Activated CD4-positive, alpha-beta T cell treated with anti-CD3 and anti-CD28 coated beads, Interleukin-2, amount 50 U/mL, for 48 hours (primary cell): ENCODE measurements around the gene DPYD.
"Not testable (repeated sequence)": the region's sequence is repeated elsewhere in the genome, so short reads cannot be mapped to it uniquely, and the experiment has no call there.

Experiments
- DNase-seq, 2 experiments: peaks; one replicate each; pipeline ENCODE4 v3.0.0-alpha.2; 2020

Gene DPYD

GRCh38 chr1:97258597-97258996 lies 662.2 kb downstream of the DPYD start:
- DNase-seq = no peak

GRCh38 chr1:97254731-97255463 lies 665.9 kb downstream of the DPYD start:
- no peak for DNase-seq

GRCh38 chr1:97252925-97253324 lies 667.9 kb downstream of the DPYD start:
- no peak for DNase-seq

GRCh38 chr1:97252076-97252475 lies 668.8 kb downstream of the DPYD start:
- DNase-seq = no peak

GRCh38 chr1:97247196-97247595 lies 673.6 kb downstream of the DPYD start:
- DNase-seq = no peak

DNA sequence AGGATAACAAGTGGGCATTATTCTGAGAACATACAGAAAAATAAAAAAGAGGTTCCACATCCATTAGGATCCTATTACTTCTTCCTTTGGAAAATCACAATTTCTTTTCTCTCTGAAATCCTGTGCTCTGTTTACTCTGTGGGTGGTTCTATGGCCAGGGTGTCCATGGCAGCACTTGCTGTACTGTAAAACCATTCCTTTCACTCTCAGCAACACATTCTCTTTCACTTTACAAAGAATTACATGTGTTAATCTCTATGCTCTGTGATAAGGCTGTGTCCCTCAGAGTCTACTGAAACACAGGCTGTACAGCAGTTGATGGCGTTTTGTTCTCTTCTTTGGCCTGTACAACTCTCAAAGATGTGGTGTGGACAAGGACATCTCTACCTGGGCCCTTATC lies 675.2 kb downstream of the DPYD start:
- DNase-seq = no peak

DNA sequence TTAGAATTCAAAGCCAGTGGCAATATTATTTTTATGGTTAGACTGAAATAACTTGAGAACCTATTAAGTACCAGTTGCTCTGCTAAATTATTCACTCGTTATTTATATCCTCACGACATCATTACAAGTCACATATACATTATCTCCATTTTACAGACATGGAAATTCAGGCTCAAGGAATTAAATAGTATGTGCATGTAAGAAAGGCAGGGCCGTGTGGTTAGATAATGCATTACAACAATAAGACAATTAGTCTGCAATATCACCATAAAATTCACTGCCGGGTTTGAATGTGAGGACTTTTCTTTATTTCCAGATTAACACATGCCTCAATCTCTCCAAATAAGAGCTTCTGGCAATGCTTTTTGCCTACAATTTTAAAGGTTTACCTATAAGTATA lies 675.8 kb downstream of the DPYD start:
- DNase-seq = no peak

- no peak for DNase-seq
These were observed 676.8 kb downstream of the DPYD start for GRCh38 chr1:97243973-97244560.

DNA sequence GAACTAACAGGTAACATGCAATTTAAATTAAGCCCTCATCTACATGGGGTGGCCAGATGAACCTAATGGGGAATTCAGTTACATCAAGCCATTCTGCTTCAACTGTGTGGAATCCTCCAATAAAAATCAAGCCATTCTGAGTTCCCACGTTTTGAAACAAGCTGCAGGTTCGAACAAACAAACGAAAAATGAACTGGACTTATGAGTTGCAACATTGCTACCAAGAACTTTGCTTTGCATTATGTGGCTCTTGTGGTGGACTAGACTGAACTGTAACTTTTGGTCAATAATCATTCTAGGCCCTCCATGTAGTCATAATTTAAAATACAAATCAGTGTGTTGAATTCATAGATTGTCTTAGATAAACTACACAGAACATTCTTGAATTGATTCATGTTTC lies 682.0 kb downstream of the DPYD start:
- DNase-seq = no peak

DNA sequence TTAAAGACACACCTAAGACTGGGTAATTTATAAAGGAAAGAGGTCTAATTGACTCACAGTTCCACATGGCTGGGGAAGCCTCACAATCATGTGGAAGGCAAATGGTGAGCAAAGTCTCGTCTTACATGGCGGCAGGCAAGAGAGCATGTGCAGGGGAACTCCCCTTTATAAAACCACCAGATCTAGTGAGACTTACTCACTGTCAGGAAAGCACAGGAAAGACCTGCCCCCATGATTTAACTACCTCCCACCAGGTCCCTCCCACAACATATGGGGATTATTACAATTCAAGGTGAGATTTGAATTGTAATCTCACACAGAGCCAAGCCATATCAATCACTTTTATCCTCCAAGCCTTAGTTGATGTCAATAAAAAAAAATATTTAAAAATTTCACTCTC lies 689.5 kb downstream of the DPYD start:
- DNase-seq = not testable (repeated sequence)

- no peak for DNase-seq
These were observed 708.2 kb downstream of the DPYD start for GRCh38 chr1:97212671-97213070.

GRCh38 chr1:97210307-97210706 lies 710.5 kb downstream of the DPYD start:
- no peak for DNase-seq

DNA sequence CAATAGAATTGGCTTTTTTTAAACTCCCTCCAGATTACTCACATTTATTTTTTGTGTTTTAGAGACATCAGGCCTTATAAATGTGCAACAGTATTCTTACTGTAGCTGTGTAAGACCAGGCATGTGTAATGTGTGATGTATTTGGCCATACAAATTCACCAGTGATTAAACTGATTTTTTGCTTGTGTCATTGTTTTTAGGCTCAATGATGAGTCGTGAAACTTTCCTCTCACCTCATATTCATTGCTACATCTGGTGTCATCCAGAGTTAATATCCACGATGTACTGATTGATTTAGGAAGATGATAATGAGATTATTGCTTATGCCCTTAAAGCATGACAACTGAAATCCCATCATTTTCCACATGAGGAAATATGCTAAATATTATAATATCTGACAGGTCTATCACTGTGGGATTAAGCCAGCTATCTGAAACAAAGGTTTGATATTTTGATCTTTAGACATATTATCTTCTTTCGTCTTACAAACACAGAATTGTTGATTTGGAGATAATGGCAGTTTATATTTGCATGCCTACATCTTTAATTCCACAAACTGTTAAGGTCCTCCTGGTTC lies 711.4 kb downstream of the DPYD start:
- DNase-seq = no peak

DNA sequence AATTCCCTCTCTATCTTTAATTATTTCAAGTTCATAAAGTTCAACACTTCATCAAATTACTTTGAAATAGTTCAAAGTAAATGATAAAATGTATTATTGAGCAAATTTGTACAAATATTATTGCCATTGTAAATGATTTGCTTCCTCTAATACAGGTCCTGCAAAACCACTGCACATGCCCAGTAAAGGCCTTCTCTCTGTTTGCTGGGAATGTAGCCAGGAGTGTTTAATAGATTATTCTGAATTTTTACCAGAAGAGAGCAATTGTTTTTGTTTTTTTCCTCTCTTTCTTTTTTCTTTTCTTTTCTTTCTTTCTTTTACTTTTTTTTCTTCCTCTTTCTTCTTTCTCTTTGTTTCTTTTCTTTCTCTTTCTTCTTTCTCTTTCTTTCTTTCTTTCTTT lies 713.0 kb downstream of the DPYD start:
- no peak for DNase-seq

GRCh38 chr1:97204468-97204867 lies 716.4 kb downstream of the DPYD start:
- DNase-seq = no peak

- no peak for DNase-seq
These were observed 718.1 kb downstream of the DPYD start for GRCh38 chr1:97202481-97203380.

GRCh38 chr1:97201641-97202040 lies 719.2 kb downstream of the DPYD start:
- DNase-seq = no peak

DNA sequence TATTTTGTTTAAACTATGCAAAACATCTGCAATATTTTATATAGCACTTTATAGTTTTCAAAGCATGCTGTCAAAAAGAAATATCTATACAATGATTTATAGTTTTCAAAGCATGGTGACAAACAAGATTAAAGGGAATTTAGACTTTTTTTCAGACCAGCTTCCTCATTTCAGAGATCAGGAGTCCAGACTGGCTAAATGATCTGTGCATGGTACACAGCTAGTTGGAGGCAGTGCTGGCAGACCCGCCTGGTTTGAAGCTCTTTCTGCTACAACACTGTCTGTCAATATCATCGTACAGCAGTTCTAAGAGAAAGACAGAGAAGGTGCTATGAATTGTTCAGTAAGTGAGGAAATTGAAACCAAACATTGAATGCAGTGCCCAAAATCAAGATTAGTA lies 720.2 kb downstream of the DPYD start:
- DNase-seq = no peak

DNA sequence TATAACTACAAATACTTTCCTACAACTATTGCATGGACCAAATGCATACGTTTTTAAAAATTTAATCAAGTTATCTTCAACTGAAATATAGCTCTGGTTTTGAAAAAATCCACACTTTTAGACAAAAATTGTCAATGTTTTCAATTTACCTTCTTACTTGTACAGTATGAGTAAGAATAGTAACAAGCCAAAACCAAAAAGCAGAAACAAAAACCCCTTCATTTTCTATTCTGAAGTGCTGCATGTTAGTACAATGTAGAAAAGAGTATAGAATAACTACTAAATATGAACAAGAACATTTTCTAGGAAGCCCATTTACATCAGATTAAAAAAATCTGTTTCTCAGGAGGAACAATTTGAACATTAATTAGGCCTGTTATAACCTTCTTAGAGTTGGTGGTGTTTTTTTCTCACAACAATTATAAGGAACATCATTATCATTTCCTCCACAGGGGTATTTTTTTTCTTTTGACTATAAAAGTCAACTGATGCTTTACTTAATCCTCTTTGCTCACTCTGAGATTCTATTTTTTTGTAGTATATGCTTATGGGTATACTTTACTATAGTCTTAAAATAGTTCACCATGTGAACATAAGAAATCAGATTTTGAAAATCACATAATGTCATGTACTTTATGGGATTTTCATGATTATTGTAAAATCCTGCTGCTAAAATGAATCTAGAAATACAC lies 723.9 kb downstream of the DPYD start:
- no peak for DNase-seq

DNA sequence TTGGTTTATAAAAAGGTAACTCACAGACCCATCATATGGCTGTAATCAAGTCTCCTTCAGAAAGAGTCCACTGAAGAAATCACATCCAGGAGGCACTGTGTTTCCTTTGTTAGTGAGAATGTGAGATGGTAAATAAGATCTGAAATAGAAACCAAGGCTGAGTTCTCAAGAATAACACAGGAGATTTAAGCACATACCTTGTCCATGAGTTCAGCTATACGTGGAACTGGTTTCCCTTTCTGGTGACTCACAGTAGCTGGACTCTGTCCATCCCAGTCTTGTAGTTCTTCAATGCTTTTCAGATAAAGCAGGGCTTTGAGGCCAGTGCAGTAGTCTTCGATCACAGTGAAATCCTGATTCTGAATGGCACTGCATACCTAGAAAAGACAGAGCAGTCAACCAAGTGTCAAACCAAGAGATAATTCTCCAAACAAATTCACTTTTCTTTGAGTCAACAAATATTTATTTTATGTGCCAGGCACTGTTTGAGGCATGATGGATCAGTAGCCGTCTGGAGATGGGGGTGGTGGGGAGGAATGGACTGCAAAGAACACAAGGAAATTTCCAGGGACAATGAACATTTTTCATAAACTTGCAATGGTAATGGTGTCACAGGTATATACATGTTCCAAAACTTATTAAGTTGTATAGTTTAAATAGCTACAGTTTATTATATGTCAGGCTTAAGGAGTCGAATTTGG lies 727.8 kb downstream of the DPYD start:
- DNase-seq = no peak

- no peak for DNase-seq
These were observed 730.5 kb downstream of the DPYD start for GRCh38 chr1:97190326-97190725.

- DNase-seq = peak; percentile 1 to 7
These were observed 734.5 kb downstream of the DPYD start for GRCh38 chr1:97186381-97186780.
